Measurements from ENCODE around the gene PUM2.

GRCh38 chr2:20231159-20231558, 119.5 kb downstream of the PUM2 start:
- TF ChIP-seq EZH2 (IDR thresholded peaks at IDR 0.05; ENCODE audit: borderline replicate concordance, low read depth, low read length, poor library complexity, severe bottlenecking) (no peak), CTCF (conservative IDR thresholded peaks at IDR 0.05; ENCODE audit: low read depth, low read length) (no peak)

Data from A673 (cell line).